ENCODE measurements around the gene NXT2.
A peak's percentile ranks its signal among the peaks of the same experiment; 100 is the strongest.
"Not testable (repeated sequence)": the region's sequence is repeated elsewhere in the genome, so short reads cannot be mapped to it uniquely, and the experiment has no call there.

Gene NXT2

GRCh38 chrX:109536439-109537323 is at the start of gene NXT2:
TSS of gene NXT2 (plus strand) at chrX:109536844. CDS start at chrX:109537007, 163 bp downstream.
- DNase-seq (ENCODE audit: low read depth in 2 of 2): peak; percentile 66 to 73

- no peak for DNase-seq (ENCODE audit: low read depth in 2 of 2)
These were observed 49.0 kb upstream of the NXT2 start for GRCh38 chrX:109487640-109488039.

- DNase-seq (ENCODE audit: low read depth in 2 of 2): no peak
These were observed 47.5 kb upstream of the NXT2 start for GRCh38 chrX:109489174-109489573.

GRCh38 chrX:109498434-109498833 is 38.2 kb upstream of the NXT2 start:
- DNase-seq (ENCODE audit: low read depth in 2 of 2): no peak

- no peak for DNase-seq (ENCODE audit: low read depth in 2 of 2)
These were observed 35.5 kb upstream of the NXT2 start for GRCh38 chrX:109501176-109501575.

GRCh38 chrX:109508915-109509314 is 27.7 kb upstream of the NXT2 start:
- no peak for DNase-seq (ENCODE audit: low read depth in 2 of 2)

GRCh38 chrX:109511113-109511512 is 25.5 kb upstream of the NXT2 start:
- no peak for DNase-seq (ENCODE audit: low read depth in 2 of 2)

- no peak for DNase-seq (ENCODE audit: low read depth in 2 of 2)
These were observed 17.6 kb upstream of the NXT2 start for GRCh38 chrX:109519001-109519400.

- DNase-seq (ENCODE audit: low read depth in 2 of 2): no peak
These were observed 3.6 kb upstream of the NXT2 start for GRCh38 chrX:109533005-109533404.

GRCh38 chrX:109533631-109534030 is 3.0 kb upstream of the NXT2 start:
- DNase-seq (ENCODE audit: low read depth in 2 of 2): no peak

- DNase-seq (ENCODE audit: low read depth in 2 of 2): no peak
These were observed 1.7 kb upstream of the NXT2 start for GRCh38 chrX:109534933-109535332.

GRCh38 chrX:109535578-109535977 is 1.1 kb upstream of the NXT2 start:
- DNase-seq (ENCODE audit: low read depth in 2 of 2): no peak

GRCh38 chrX:109537324-109537665 is 651 bp downstream of the NXT2 start:
- no peak for DNase-seq (ENCODE audit: low read depth in 2 of 2)

- DNase-seq (ENCODE audit: low read depth in 2 of 2): not testable (repeated sequence)
These were observed 2.4 kb downstream of the NXT2 start for GRCh38 chrX:109539007-109539406.

- no peak for DNase-seq (ENCODE audit: low read depth in 2 of 2)
These were observed 17.2 kb downstream of the NXT2 start for GRCh38 chrX:109553862-109554261.

- DNase-seq (ENCODE audit: low read depth in 2 of 2): not testable (repeated sequence)
These were observed 39.4 kb downstream of the NXT2 start for GRCh38 chrX:109576083-109576482.

- DNase-seq (ENCODE audit: low read depth in 2 of 2): no peak
These were observed 40.4 kb downstream of the NXT2 start for GRCh38 chrX:109577055-109577454.

GRCh38 chrX:109578916-109579315 is 42.3 kb downstream of the NXT2 start:
- no peak for DNase-seq (ENCODE audit: low read depth in 2 of 2)

GRCh38 chrX:109585488-109585887 is 48.8 kb downstream of the NXT2 start:
- DNase-seq (ENCODE audit: low read depth in 2 of 2): no peak

GRCh38 chrX:109590176-109590575 is 53.5 kb downstream of the NXT2 start:
- DNase-seq (ENCODE audit: low read depth in 2 of 2): no peak

Data from stimulated activated CD4-positive, alpha-beta T cell treated with anti-CD3 and anti-CD28 coated beads, Interleukin-1b, Interleukin-23, amount 100 ng/mL, for 4 hours (primary cell).